Measurements from ENCODE around the gene SSR3. TPM values are rescaled to one million over a fixed set of nuclear protein-coding genes. Genes with fewer than 3 reads are reported as not detected.

SSR3 gene
- total and polyA plus RNA-seq, 9 of the 15 experiments (the other 6 are each of a cell fraction or from before 2014, with no cell fraction given), result 104 to 464 (median 307) TPM

GRCh38 chr3:156559321-156559720 lies 4.4 kb upstream of the SSR3 start:
- TF ChIP-seq CBFA2T2 (conservative IDR thresholded peaks at IDR 0.05), result no peak
- no peak for TF ChIP-seq NUFIP1 (IDR thresholded peaks at IDR 0.05; ENCODE audit: partially characterized antibody)
- no peak for TF ChIP-seq ZKSCAN1 (IDR thresholded peaks at IDR 0.05; ENCODE audit: low read depth, low read length)
- no peak for TF ChIP-seq CCAR2 (IDR thresholded peaks at IDR 0.05; ENCODE audit: low read depth, low read length)
- TF ChIP-seq PTTG1 (tag; IDR thresholded peaks at IDR 0.05; ENCODE audit: low read depth), result no peak
- no peak for TF ChIP-seq HNRNPL (IDR thresholded peaks at IDR 0.05; ENCODE audit: low read depth, low read length)
- no peak for TF ChIP-seq SUPT5H (IDR thresholded peaks at IDR 0.05)
- no peak for TF ChIP-seq SNAPC5 (CRISPR knock-in tag; IDR thresholded peaks at IDR 0.05)
- TF ChIP-seq SREBF2 (CRISPR knock-in tag; IDR thresholded peaks at IDR 0.05), result no peak
- no peak for TF ChIP-seq PHF20 (IDR thresholded peaks at IDR 0.05; ENCODE audit: partially characterized antibody)
- no peak for TF ChIP-seq HOMEZ (CRISPR knock-in tag; IDR thresholded peaks at IDR 0.05)
- H3K9me1 ChIP-seq (ENCODE audit: control insufficient read depth, insufficient read depth, low read length), result no peaks in the 10 kb centered on the region
- intact Hi-C loops (cut with micrococcal nuclease), result loop anchor here (10.0 kb wide), 1 partner anchor 255 kb away; no protein-coding TSS in a partner anchor
- peak overlapping the region; percentile 8; the same call in 1 of the 3 replicates for H3K27ac ChIP-seq (ENCODE audit: extremely low read depth, low read depth, low read length)
- peaks cover 0 to 17% of the 10 kb centered on the region in 2 experiments; a peak in 2 of 5 replicates for H3K4me1 ChIP-seq (replicated peaks in 1 of 2; ENCODE audit: control insufficient read depth in 2 of 2, insufficient read depth in 2 of 2, low read length in 2 of 2)
- ChIA-PET CTCF (ENCODE audit: low intra/inter-chr PET ratio) (no interaction called here), POLR2A (interaction anchor here (0.6 to 1.1 kb wide), 2 partner anchors 14 to 26 kb away, joined by 3 to 4 read pairs; no protein-coding TSS in a partner anchor)
- no peaks in the 10 kb centered on the region for H3K36me3 ChIP-seq (ENCODE audit: control insufficient read depth, insufficient read depth, low read length)
- no peak for ATAC-seq
- FAIRE-seq, result no peak
- peaks cover 9% of the 10 kb centered on the region for H3K79me2 ChIP-seq (ENCODE audit: control insufficient read depth, insufficient read depth, low read length)
- 0 out of 2 replicates have a peak, but pooled peaks cover 4% of the 10 kb centered on the region for H3K9me3 ChIP-seq (replicated peaks; ENCODE audit: control insufficient read depth, insufficient read depth, low read depth, low read length)
- peak overlapping the region; percentile 42 for H2AFZ ChIP-seq (ENCODE audit: low read depth, low read length)
- H3K4me3 ChIP-seq, result no peak overlapping the region
- no peak overlapping the region for H3K4me2 ChIP-seq (ENCODE audit: insufficient read depth, low read length)
- 0% methylated on average over 1 of the region's 1 CpG for WGBS (ENCODE audit: insufficient coverage, low coverage, missing lambda C conversion rate)
- no TSS peak for BruUV-seq (replicated peaks)
- H4K20me1 ChIP-seq (replicated peaks; ENCODE audit: control insufficient read depth, insufficient read depth, low read length), result no peaks in the 10 kb centered on the region
- in situ Hi-C loops (cut with MboI), result no loop called here
- no peak overlapping the region for H3K9ac ChIP-seq (ENCODE audit: insufficient read depth in 1 of 2, low read depth in 2 of 2, low read length in 2 of 2)
- H3K27me3 ChIP-seq (ENCODE audit: control insufficient read depth in 2 of 2, insufficient read depth in 2 of 2, low read length in 2 of 2), result no peaks in the 10 kb centered on the region
- no peak for DNase-seq (ENCODE audit: extremely low read depth in 1 of 4, low spot score in 3 of 4)
